Measurements from ENCODE around the gene ABRAXAS1.

DNA sequence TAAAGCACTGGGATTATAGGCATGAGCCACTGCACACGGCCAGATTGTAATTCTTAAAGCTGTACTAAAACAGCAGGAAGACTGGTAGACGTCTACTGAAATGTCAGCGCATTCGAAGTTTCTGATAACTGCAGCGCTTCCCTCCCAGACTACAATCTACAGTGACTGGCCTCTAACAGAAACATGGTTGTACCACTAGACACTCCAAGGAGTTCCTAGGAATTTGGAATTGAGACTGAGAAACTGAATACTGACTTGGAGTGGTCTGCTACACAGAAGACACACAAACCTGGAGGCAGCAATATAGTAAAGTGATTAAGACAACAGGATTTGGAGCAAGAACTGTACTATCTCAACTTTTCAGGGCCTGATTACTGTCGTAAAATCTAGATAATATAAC, 30.2 kb downstream of the ABRAXAS1 start:
- TF ChIP-seq TAF1 (IDR thresholded peaks at IDR 0.05; ENCODE audit: borderline replicate concordance, low read depth, low read length) (no peak), POLR2A (IDR thresholded peaks at IDR 0.05; ENCODE audit: low read depth, low read length) (no peak), POLR2AphosphoS5 (IDR thresholded peaks at IDR 0.05; ENCODE audit: low read depth, low read length) (no peak)
